Esophagus squamous epithelium (tissue), 5 donors: ENCODE measurements around the gene PTGDS. TPM values are rescaled to one million over a fixed set of nuclear protein-coding genes. Genes with fewer than 3 reads are reported as not detected.

ENCODE experiments used
- DNase-seq: peaks from one replicate; lab custom pipeline; 2025; lab: John Stamatoyannopoulos, UW
- H3K27ac ChIP-seq, 4 donors: fragments of 200-600 bp; sonication (generic); one replicate each; pipeline ENCODE4 v1.5.1; 2016 to 2019; ENCODE audit warnings: mild to moderate bottlenecking in 1 of 4
- H3K27me3 ChIP-seq, 4 donors: fragments of 200-600 bp; sonication (generic); 1 replicate in 3 of 4; 2 replicates in 1 of 4; pipeline versions ENCODE4 v1.5.1 to v1.6.0; 2017 to 2021; ENCODE audit warnings: antibody characterized with exemption in 1 of 4
- H3K36me3 ChIP-seq, 3 donors: fragments of 200-600 bp; sonication (generic); one replicate each; pipeline ENCODE4 v1.5.1; 2016 to 2019
- H3K4me1 ChIP-seq, 3 donors: fragments of 200-600 bp; sonication (generic); one replicate each; pipeline ENCODE4 v1.5.1; 2017 to 2019
- H3K4me3 ChIP-seq, 4 donors: fragments of 200-600 bp; sonication (generic); 1 replicate in 3 of 4; 2 replicates in 1 of 4; pipeline ENCODE4 v1.5.1; 2016 to 2019; ENCODE audit warnings: mild to moderate bottlenecking in 2 of 4, moderate library complexity in 1 of 4
- H3K9me3 ChIP-seq, 3 donors: fragments of 200-600 bp; sonication (generic); one replicate each; pipeline ENCODE4 v1.5.1; 2016 to 2019
- POLR2A ChIP-seq, 4 donors: fragments of 450-650 bp; IDR thresholded peaks; one replicate each; pipeline ENCODE4 v1.6.1; 2017; ENCODE audit warnings: antibody characterized with exemption in 4 of 4, mild to moderate bottlenecking in 4 of 4, moderate library complexity in 3 of 4
- WGBS, 2 donors: methylation state at CpG; one replicate each; pipeline ENCODE4 v1.1.5; 2018; 5-methylcytosine and 5-hydroxymethylcytosine counted together
- intact Hi-C: fragments of 100-400 bp; cut with DNase I; formaldehyde crosslinking; loops from one replicate; pipeline ENCODE4 v1.15.0; 2022
- total RNA-seq, 4 donors: library from RNA; depleted of rRNA; stranded (reverse); fragments of >200 nt; gene quantifications; one replicate each; pipeline ENCODE4 v1.1.0, GENCODE V29; 2016
- TF ChIP-seq, protein P1 (sequence below), 6 experiments: fragments of 450-650 bp in 4 of 6; fragments of 200-600 bp in 2 of 6; sonication (generic) in 2 of 6; IDR thresholded peaks; one replicate each; pipeline ENCODE4 v1.5.1; 2016 to 2019; ENCODE audit warnings: antibody characterized with exemption in 6 of 6, mild to moderate bottlenecking in 4 of 6, moderate library complexity in 4 of 6
- donor health status: DM: yes; HTN: yes; CAD: no.

The PTGDS gene
- total RNA-seq, 4 donors from 2014 or later: 1.7 to 208 (median 4.8) TPM

DNA sequence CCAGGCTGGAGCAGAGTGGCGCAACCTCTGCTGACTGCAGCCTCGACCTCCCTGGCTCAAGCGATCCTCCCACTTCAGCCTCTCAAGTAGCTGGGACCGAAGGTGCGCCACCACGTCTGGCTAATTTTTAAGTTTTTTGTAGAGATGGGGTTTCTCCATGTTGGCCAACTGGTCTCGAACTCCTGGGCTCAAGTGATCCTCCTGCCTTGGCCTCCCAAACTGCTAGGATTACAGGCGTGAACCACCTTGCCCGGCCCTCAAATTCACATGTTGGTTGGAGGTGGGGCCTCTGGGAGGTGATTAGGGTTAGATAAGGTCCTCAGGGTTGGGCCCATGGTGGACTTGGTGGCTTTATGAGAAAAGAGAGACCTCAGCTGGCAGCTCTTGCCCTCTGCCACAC, 15.1 kb upstream of the PTGDS start:
- no peaks in the 10 kb centered on the region for H3K36me3 ChIP-seq
- H3K4me1 ChIP-seq: peaks cover 23 to 47% (median 23%) of the 10 kb centered on the region in 3 donors
- no peaks in the 10 kb centered on the region for H3K9me3 ChIP-seq
- no peak overlapping the region for H3K27ac ChIP-seq
- no peak for TF ChIP-seq POLR2A (IDR thresholded peaks at IDR 0.05)
- TF ChIP-seq, protein P1, sequence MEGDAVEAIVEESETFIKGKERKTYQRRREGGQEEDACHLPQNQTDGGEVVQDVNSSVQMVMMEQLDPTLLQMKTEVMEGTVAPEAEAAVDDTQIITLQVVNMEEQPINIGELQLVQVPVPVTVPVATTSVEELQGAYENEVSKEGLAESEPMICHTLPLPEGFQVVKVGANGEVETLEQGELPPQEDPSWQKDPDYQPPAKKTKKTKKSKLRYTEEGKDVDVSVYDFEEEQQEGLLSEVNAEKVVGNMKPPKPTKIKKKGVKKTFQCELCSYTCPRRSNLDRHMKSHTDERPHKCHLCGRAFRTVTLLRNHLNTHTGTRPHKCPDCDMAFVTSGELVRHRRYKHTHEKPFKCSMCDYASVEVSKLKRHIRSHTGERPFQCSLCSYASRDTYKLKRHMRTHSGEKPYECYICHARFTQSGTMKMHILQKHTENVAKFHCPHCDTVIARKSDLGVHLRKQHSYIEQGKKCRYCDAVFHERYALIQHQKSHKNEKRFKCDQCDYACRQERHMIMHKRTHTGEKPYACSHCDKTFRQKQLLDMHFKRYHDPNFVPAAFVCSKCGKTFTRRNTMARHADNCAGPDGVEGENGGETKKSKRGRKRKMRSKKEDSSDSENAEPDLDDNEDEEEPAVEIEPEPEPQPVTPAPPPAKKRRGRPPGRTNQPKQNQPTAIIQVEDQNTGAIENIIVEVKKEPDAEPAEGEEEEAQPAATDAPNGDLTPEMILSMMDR (IDR thresholded peaks at IDR 0.05): no peak
- no peak for DNase-seq
- 95 to 97% methylated on average over 7 to 9 of the region's 9 CpGs for WGBS, 2 donors
- intact Hi-C loops: no loop called here
- no peaks in the 10 kb centered on the region for H3K27me3 ChIP-seq
- no peak overlapping the region for H3K4me3 ChIP-seq

DNA sequence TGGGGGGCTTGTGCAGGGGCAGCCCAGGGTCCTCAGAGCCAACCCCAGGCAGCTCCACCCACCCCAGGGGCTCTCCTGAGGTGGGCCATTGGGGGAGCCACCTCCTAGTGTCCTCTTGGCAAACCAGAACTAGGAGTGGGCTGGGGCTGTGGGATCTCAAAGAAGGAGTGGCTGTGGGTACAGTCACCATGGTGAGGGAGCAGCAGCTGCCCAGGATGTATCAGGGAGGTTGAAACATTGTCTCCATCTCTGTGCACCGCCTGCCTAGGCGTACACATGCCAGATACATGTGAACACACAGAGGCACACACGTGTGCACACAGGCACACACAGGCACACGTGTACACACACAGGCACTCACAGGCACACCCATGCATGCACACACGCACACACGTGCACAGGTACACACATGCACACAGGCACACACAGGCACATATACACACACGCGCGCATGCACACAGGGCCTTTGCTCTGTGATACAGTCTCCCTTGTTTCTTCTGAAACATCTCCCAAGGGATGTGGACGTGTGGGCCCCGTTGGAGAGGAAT, 14.5 kb upstream of the PTGDS start:
- intact Hi-C loops: no loop called here
- Histone ChIP-seq H3K27me3 (no peaks in the 10 kb centered on the region), H3K36me3 (no peaks in the 10 kb centered on the region), H3K4me1 (peaks cover 23 to 47% (median 23%) of the 10 kb centered on the region in 3 donors), H3K27ac (no peak overlapping the region), H3K9me3 (no peaks in the 10 kb centered on the region), H3K4me3 (no peak overlapping the region)
- TF ChIP-seq, protein P1 (IDR thresholded peaks at IDR 0.05): no peak
- TF ChIP-seq POLR2A (IDR thresholded peaks at IDR 0.05): no peak
- WGBS, 2 donors: 69 to 82% methylated on average over 7 to 11 of the region's 11 CpGs
- DNase-seq: no peak

DNA sequence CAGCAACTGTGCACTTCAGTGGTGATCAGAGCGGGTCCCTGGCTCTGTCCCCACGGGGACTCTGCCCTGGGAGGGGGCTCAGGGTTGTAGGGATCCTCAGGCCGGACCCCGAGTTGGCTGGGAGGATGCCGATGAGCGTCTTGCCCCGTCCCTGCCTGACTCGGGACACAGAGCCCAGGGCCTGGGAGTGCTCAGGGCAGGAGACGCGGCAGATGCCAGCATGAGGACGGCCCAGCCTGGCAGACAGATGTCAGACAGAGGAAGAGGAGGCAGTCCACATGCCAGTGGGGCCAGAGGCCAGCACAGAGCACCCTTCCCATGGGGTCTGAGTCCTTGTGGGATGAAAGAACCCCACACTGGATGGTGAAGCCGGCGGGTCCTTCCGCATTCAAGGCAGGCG, 14.0 kb upstream of the PTGDS start:
- H3K27ac ChIP-seq: no peak overlapping the region
- intact Hi-C loops: no loop called here

GRCh38 chr9:136963751-136964150, 13.6 kb upstream of the PTGDS start:
- no peak overlapping the region for H3K27ac ChIP-seq
- H3K4me3 ChIP-seq: no peak overlapping the region
- peaks cover 0 to 8% (median 0%) of the 10 kb centered on the region in 4 donors for H3K27me3 ChIP-seq
- 81% methylated on average over 3 of the region's 12 CpGs; no CpG with 5 or more reads in 1 of the 2 donors for WGBS, 2 donors
- TF ChIP-seq POLR2A (IDR thresholded peaks at IDR 0.05): no peak
- TF ChIP-seq, protein P1 (IDR thresholded peaks at IDR 0.05): no peak
- H3K36me3 ChIP-seq: no peaks in the 10 kb centered on the region
- peaks cover 23 to 47% (median 23%) of the 10 kb centered on the region in 3 donors for H3K4me1 ChIP-seq
- no peak for DNase-seq
- no peaks in the 10 kb centered on the region for H3K9me3 ChIP-seq
- intact Hi-C loops: no loop called here

More for the DNA sequence above, 14.0 kb upstream of the PTGDS start:
- H3K4me1 ChIP-seq: peaks cover 23 to 47% (median 23%) of the 10 kb centered on the region in 3 donors
- no peaks in the 10 kb centered on the region for H3K36me3 ChIP-seq
- H3K9me3 ChIP-seq: no peaks in the 10 kb centered on the region
- WGBS, 2 donors: no CpG with 5 or more reads among the region's 15 CpGs
- no peak overlapping the region for H3K4me3 ChIP-seq
- peaks cover 0 to 5% (median 0%) of the 10 kb centered on the region in 4 donors for H3K27me3 ChIP-seq
- DNase-seq: no peak
- no peak for TF ChIP-seq POLR2A (IDR thresholded peaks at IDR 0.05)
- TF ChIP-seq, protein P1 (IDR thresholded peaks at IDR 0.05): no peak

DNA sequence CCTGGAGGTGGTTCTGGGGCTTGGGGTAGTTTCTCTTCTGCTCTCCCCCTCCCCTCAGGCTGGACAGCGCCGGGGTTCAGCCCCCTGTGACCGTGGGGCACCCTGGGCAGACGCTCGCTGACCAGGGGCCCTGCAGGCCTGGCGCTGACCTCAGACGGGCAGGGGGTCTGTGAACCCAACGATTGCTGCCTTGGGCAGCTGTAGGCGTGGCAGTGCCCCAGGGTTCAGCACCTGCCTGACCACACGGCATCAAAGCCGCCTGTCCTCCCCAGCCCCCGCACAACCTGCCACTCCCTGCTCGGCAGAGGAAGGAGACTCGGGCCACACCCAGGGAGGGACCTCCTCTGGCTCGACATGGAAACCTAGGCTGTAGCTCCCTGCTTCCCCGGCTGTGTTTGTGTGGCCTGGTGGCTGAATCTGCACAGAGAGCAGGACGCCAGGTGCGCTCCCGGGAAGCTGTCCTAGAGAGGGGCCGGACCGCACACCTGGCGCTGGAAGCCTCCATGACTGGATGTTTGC, 13.1 kb upstream of the PTGDS start:
- DNase-seq: no peak
- H3K36me3 ChIP-seq: no peaks in the 10 kb centered on the region
- WGBS, 2 donors: 59% methylated on average over 7 of the region's 22 CpGs; no CpG with 5 or more reads in 1 of the 2 donors

More for the DNA sequence above, 13.1 kb upstream of the PTGDS start:
- H3K27me3 ChIP-seq: peaks cover 0 to 13% (median 0%) of the 10 kb centered on the region in 4 donors
- H3K27ac ChIP-seq: no peak overlapping the region
- H3K4me1 ChIP-seq: peaks cover 23 to 47% (median 23%) of the 10 kb centered on the region in 3 donors
- TF ChIP-seq POLR2A (IDR thresholded peaks at IDR 0.05): no peak
- TF ChIP-seq, protein P1 (IDR thresholded peaks at IDR 0.05): no peak
- no peak overlapping the region for H3K4me3 ChIP-seq
- intact Hi-C loops: no loop called here
- no peaks in the 10 kb centered on the region for H3K9me3 ChIP-seq
